ENCODE measurements around the gene CAMTA1. TPM values are rescaled to one million over a fixed set of nuclear protein-coding genes. Genes with fewer than 3 reads are reported as not detected.

Gene CAMTA1
- total and polyA plus RNA-seq, 8 donors, result 42.8 to 213 (median 118) TPM

GRCh38 chr1:6753320-6754140, 31.7 kb upstream of the CAMTA1 start:
- DNase-seq, result no peak
- H3K36me3 ChIP-seq, result no peaks in the 10 kb centered on the region
- WGBS, 5 donors, result 74 to 82% (median 76%) methylated on average over 10 of the region's 10 CpGs
- H3K27me3 ChIP-seq, result peaks cover 0 to 8% (median 0%) of the 10 kb centered on the region in 3 donors
- H3K9me3 ChIP-seq, result no peaks in the 10 kb centered on the region
- no peak overlapping the region for H3K27ac ChIP-seq
- no peaks in the 10 kb centered on the region for H3K4me1 ChIP-seq
- intact Hi-C loops (cut with DNase I; ENCODE audit: low total_unique reads), result no loop called here
- H3K4me3 ChIP-seq, result no peak overlapping the region
- TF ChIP-seq POLR2AphosphoS5 (IDR thresholded peaks at IDR 0.05) (no peak), POLR2A (IDR thresholded peaks at IDR 0.05) (no peak)
- TF ChIP-seq, protein P1, sequence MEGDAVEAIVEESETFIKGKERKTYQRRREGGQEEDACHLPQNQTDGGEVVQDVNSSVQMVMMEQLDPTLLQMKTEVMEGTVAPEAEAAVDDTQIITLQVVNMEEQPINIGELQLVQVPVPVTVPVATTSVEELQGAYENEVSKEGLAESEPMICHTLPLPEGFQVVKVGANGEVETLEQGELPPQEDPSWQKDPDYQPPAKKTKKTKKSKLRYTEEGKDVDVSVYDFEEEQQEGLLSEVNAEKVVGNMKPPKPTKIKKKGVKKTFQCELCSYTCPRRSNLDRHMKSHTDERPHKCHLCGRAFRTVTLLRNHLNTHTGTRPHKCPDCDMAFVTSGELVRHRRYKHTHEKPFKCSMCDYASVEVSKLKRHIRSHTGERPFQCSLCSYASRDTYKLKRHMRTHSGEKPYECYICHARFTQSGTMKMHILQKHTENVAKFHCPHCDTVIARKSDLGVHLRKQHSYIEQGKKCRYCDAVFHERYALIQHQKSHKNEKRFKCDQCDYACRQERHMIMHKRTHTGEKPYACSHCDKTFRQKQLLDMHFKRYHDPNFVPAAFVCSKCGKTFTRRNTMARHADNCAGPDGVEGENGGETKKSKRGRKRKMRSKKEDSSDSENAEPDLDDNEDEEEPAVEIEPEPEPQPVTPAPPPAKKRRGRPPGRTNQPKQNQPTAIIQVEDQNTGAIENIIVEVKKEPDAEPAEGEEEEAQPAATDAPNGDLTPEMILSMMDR (IDR thresholded peaks at IDR 0.05), result no peak

DNA sequence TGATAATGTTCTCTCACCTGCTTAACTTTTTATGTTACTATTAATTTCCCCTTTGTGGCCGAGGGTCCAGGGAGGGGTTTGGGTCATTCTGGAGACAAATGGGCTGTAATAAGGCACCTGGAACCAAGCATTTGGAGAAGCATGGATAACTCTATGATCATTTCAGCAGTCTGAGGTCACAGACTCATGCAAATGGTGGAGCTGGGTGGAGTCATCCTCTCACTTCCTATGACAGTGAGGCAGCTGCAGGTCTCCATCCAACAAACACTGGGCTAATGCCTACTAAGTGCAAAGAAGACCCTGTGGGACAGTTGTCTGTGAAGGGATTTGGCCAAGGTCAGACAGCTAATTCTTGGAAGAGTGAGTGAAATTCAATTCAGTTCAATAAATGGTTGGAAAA, 28.8 kb upstream of the CAMTA1 start:
- no peak for DNase-seq
- Histone ChIP-seq H3K4me1 (no peaks in the 10 kb centered on the region), H3K9me3 (no peaks in the 10 kb centered on the region), H3K27ac (no peak overlapping the region), H3K36me3 (no peaks in the 10 kb centered on the region), H3K4me3 (no peak overlapping the region), H3K27me3 (peaks cover 0 to 8% (median 0%) of the 10 kb centered on the region in 3 donors)
- no peak for TF ChIP-seq POLR2AphosphoS5 (IDR thresholded peaks at IDR 0.05)
- TF ChIP-seq, protein P1 (IDR thresholded peaks at IDR 0.05), result no peak
- no peak for TF ChIP-seq EP300 (IDR thresholded peaks at IDR 0.05)
- TF ChIP-seq POLR2A (IDR thresholded peaks at IDR 0.05), result no peak
- WGBS, 5 donors, result 27 to 69% (median 63%) methylated on average over 1 of the region's 1 CpG
- intact Hi-C loops (cut with DNase I; ENCODE audit: low total_unique reads), result no loop called here

GRCh38 chr1:6757719-6758435, 27.4 kb upstream of the CAMTA1 start:
- no peak overlapping the region for H3K27ac ChIP-seq
- no peaks in the 10 kb centered on the region for H3K36me3 ChIP-seq
- no peak overlapping the region for H3K4me3 ChIP-seq
- no peak for TF ChIP-seq POLR2A (IDR thresholded peaks at IDR 0.05)
- no peak for TF ChIP-seq POLR2AphosphoS5 (IDR thresholded peaks at IDR 0.05)
- H3K27me3 ChIP-seq, result peaks cover 0 to 8% (median 0%) of the 10 kb centered on the region in 3 donors
- intact Hi-C loops (cut with DNase I; ENCODE audit: low total_unique reads), result no loop called here
- no peaks in the 10 kb centered on the region for H3K4me1 ChIP-seq
- no peaks in the 10 kb centered on the region for H3K9me3 ChIP-seq
- DNase-seq, result no peak
- WGBS, 5 donors, result 68 to 78% (median 73%) methylated on average over 22 to 25 of the region's 25 CpGs

DNA sequence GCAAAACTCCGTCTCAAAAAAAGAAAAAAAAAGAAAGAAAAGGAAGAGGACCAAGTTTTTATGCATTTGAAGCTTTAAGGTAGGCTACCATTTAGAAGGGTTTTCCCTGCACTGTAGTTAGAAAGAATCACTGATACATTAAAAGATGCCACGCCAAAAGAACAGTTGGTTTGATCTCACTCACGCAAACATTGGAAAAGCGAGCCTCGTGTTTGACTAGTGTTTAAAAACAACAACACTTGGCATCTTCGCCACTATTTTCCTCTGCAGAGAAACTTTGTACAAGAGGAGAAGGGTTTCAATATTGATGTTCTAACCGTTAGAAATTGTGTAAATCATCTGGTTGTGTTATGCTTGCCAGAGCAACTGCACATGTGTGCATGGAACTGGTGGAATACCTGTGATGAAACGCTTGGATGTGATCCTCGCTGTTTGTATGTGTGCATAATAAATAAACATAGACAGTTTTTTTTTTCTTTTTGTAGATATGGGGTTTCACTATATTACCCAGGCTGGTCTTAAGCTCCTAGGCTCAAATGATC, 24.0 kb upstream of the CAMTA1 start:
- Histone ChIP-seq H3K4me3 (no peak overlapping the region), H3K9me3 (no peaks in the 10 kb centered on the region), H3K4me1 (no peaks in the 10 kb centered on the region), H3K36me3 (no peaks in the 10 kb centered on the region), H3K27ac (no peak overlapping the region), H3K27me3 (peaks cover 0 to 7% (median 0%) of the 10 kb centered on the region in 3 donors)
- intact Hi-C loops (cut with DNase I; ENCODE audit: low total_unique reads), result no loop called here
- no peak for DNase-seq
- 68 to 84% (median 77%) methylated on average over 9 of the region's 9 CpGs for WGBS, 5 donors
- no peak for TF ChIP-seq EP300 (IDR thresholded peaks at IDR 0.05)
- TF ChIP-seq POLR2A (IDR thresholded peaks at IDR 0.05), result no peak
- no peak for TF ChIP-seq POLR2AphosphoS5 (IDR thresholded peaks at IDR 0.05)
- TF ChIP-seq, protein P1 (IDR thresholded peaks at IDR 0.05), result no peak

All from stomach (tissue), 9 donors.